Urinary bladder (tissue), 2 donors: Measurements from ENCODE around the gene CHST8. TPM values are rescaled to one million over a fixed set of nuclear protein-coding genes. Genes with fewer than 3 reads are reported as not detected.

Experiments
- polyA plus RNA-seq: library from polyadenylated mRNA; stranded (reverse); fragments of 200-250 nt; gene quantifications from one replicate; pipeline ENCODE4 v1.2.3, GENCODE V29; 2013
- total RNA-seq: library from RNA; depleted of rRNA; stranded (reverse); fragments of >200 nt; gene quantifications from one replicate; pipeline ENCODE4 v1.2.3, GENCODE V29; 2014
- donor health status: healthy.

Gene CHST8
- total and polyA plus RNA-seq, 2 donors: 0.69 to 0.73 TPM

Other genes with a start within 250 kb of the CHST8 start
- gene CEBPG, start 248.2 kb upstream of the CHST8 start, total RNA-seq: 28.9 TPM
- gene CEBPG, start 248.2 kb upstream of the CHST8 start, polyA plus RNA-seq: 19.9 TPM
- 24.2 TPM for gene PEPD, start 100.2 kb upstream of the CHST8 start, total RNA-seq
- 85.0 TPM for gene PEPD, start 100.2 kb upstream of the CHST8 start, polyA plus RNA-seq
- gene KCTD15, start 174.9 kb downstream of the CHST8 start, total RNA-seq: 55.8 TPM
- 78.0 TPM for gene KCTD15, start 174.9 kb downstream of the CHST8 start, polyA plus RNA-seq